ENCODE measurements around the gene ZNF793.
A peak's percentile ranks its signal among the peaks of the same experiment; 100 is the strongest.

Gene ZNF793

DNA sequence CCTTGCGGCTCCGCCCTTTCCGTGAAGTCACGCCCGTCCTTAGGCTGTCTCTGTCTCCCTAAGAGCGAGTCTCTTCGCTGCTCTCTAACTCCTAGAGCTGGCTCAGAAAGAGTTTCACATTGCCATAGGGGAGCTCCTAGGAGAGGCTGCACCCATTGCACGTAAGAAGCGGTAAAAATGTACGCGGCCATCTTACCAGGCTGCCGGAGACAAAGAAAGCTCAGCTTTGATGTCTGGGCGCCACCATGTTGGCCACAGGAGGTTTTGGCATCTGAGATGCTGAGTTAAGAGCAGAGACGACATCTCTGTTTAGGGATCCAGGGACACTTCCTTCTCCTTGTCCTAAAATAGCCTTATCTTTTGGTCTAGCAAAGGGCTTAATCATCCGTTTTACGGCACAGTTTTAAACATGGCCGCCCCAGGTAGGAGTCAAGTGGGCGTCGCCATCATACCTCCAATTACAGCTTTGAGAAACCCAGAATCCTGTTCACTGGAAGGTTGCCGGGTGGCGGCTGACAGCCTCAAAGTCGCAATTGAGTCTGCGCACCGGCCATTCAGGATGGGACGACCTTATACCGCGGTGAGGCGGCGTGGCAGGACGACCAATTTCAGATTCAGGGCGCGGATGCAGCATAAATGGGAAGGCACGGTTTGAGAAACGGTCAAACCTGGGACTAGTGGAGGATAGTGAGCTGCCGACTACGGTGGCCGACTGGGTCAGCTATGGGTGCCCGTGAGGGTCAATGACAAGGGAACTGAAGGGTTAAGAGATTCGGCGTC, at the start of gene ZNF793:
Gene ZNF793, plus strand, starts transcription at position 553 of the 780 bp plus-strand sequence. CDS start 16,501 bp downstream, outside the sequence.
- DNase-seq, result no peak

DNA sequence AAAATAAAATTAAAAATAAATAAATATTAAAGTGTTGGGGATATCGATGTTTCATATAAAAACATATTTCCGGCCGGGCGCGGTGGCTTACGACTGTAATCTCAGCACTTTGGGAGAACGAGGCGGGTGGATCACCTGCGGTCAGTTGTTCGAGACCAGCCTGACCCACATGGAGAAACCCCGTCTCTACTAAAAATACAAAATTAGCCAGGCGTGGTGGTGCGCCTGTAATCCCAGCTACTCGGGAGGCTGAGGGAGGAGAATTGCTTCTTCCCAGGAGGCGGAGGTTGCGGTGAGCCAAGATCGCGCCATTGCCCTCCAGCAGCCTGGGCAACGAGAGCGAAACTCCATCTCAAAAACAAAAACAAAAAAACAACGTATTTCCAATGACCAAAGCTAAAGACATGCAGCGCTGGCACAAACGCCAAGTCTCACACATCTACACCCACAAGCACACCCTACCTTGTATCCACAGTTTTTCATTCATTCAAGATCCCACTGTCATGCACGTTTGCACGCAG, 40.4 kb upstream of the ZNF793 start:
- DNase-seq, result no peak

DNA sequence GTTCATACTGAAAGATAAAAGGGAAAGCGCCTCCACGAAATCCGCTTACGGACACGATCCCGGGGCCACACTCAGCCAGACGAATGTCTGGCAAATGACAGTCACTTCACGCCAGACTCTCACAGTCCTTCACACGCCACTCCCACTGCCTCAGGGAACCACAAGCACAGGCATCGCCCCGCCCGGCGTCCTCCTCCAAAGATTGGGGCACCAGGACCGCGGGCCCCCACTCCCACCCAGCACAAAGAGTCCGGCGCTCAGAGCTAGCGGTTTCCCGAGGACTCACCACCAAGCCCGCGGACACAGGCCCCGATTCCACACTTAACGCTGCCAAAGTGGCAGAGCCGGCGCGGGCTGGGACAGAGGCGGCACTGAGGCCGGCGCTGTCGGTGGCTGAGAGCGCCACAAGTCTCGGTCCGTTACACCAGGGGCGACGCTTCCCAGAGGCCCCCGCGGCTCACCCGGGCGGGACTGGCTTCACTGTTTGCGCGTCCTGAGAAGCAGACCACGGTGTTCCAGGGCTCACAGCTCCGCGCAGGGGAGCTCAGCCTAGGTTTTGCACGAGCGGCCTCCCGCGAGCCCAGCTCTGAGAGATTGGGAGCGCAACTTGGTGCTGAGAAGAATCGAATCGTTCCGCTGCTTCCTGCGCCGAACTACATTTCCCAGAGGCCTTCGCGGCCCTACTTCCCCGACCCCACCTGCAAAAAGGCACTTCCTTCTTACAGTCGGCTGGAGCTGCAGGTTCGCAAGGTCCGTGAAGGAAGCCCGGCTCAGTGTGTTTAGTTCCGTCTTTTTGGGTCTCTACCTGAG, 39.7 kb upstream of the ZNF793 start, which contains the start of gene ZNF569:
Gene ZNF569, minus strand, starts transcription at position 647 of the 810 bp plus-strand sequence. CDS start 22,523 bp downstream, outside the sequence.
- peak; percentile 83 for DNase-seq

DNA sequence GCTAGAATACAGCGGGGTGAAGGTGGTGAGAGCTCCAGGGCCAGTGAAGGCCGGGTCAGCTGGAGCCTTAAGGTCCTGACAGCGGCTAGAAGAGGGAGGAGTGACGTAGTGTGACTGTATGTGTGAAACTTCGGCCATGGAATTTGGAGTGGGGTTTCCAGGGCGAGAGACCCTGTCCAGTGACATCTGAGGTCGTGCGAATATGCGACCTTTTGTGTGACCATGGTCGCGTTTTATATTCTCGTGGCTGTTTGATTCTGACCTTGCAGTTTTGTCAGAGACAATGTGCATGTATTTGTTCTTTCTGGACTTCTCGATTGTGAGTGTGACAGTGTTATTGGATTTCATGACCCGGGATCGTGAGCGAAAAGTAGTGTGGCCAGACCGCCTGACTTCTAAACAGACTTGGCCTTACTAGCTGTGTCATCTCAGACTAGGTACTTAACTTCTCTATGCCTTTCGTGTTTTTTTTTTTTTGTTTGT, 39.1 kb upstream of the ZNF793 start:
- DNase-seq, result no peak

DNA sequence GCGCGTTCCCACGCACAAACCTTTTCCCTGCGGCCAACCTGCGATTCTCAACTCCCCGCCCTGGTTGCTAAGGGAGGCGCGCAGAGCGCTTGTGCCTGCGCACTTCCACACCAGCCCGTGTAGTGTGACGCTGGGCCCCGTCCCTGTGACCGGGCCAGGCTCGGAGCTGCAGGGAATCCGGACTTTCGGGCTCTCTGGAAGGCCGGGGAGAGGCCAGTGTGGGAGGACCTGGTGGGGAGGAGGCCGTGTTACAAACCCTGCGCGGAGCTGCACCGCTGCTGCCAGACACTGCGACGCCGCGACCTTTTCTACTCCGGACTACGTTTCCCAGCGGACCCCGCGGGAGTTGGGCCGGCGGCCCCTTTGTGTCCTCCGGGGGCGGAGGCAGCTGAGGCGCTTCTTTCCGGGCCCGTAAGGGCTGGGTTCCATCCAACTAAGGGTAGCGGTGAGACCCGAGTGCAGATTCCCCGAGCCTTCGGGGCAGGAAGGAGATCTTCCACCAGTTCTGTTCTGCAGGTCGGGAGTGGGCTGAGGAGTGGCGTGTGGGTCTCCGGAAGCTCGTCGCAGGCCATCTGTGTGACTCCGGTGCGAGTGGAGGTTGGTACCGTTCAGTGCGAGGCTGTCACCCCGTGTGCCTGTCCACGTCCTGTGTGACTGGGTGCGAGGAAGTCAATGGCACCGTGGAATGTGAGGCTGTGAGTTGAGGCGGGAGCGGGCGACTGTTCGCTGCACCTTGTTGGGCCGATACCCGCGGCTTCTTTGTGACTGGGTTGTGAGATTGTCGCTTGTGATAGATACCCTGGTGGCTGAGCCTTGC, 37.6 kb upstream of the ZNF793 start, which contains the start of gene ZNF570:
Gene ZNF570, plus strand, starts transcription at position 396 of the 817 bp plus-strand sequence. CDS start 999 bp downstream, outside the sequence.
- peak; percentile 69 for DNase-seq

DNA sequence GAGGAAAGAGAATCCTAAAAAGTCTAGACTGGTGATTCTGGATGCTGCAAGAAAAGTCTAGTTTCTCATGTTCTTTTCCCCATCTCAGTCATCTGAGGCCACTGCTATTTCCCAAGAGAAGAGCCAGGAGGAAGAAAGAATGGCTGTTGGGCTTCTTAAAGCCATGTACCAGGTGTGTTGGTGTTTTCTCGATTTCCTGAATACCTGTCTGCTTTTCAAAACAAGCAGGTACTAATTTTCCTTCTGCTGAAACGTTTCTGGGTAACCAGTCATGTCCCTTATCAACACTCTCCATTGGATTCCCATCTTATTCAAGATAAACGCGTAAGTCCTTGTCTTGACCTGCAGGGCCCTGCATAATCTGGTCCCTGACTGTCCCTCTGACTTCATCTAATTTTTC, 36.5 kb upstream of the ZNF793 start:
- DNase-seq, result no peak

DNA sequence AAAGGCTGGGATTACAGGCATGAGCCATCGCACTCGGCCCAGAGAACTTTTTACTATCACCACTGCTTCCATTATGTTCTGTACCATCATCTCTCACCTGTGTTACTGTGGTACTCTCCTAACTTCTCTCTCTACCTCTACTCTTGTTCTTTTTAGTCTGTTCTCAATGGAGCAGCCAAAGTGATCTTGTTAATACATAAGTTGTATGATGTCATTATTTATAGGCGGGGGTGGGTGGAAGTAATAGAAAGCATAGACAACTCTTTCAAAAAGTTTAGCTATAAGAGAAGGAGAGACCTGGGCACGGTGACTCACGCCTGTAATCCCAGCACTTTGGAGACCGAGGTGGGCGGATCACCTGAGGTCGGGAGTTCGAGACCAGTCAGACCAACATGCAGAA, 34.6 kb upstream of the ZNF793 start:
- no peak for DNase-seq

DNA sequence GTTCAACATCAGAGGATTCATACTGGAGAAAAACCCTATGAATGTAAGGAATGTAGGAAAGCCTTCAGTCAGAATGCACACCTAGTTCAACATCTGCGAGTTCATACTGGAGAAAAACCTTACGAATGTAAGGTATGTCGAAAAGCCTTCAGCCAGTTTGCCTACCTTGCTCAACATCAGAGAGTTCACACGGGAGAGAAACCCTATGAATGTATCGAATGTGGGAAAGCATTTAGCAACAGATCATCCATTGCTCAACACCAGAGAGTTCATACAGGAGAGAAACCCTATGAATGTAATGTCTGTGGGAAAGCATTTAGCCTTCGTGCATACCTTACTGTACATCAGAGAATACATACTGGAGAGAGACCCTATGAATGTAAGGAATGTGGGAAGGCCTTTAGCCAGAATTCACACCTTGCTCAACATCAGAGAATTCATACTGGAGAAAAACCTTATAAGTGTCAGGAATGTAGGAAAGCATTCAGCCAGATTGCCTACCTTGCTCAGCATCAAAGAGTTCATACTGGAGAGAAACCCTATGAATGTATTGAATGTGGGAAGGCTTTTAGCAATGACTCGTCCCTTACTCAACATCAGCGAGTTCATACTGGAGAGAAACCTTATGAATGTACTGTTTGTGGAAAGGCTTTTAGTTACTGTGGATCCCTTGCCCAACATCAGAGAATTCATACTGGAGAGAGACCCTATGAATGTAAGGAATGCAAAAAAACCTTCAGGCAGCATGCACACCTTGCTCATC, 22.2 kb upstream of the ZNF793 start:
- no peak for DNase-seq

DNA sequence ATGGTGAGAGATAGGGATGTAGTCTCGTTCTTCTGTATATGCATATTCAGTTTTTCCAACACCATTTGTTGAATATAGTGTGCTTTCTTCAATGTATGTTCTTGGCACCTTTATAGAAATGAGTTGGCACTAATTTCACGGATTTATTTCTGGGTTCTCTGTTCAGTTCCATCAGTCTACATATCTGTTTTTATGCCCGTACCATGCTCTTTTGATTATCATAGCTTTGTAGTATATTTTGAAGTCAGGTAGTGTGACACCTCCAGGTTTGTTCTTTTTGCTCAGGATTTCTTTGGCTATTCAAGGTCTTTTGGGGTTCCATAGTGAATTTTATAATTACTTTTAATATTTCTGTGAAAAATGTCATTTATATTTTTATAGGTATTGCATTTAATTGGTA, 14.5 kb upstream of the ZNF793 start:
- DNase-seq, result no peak

DNA sequence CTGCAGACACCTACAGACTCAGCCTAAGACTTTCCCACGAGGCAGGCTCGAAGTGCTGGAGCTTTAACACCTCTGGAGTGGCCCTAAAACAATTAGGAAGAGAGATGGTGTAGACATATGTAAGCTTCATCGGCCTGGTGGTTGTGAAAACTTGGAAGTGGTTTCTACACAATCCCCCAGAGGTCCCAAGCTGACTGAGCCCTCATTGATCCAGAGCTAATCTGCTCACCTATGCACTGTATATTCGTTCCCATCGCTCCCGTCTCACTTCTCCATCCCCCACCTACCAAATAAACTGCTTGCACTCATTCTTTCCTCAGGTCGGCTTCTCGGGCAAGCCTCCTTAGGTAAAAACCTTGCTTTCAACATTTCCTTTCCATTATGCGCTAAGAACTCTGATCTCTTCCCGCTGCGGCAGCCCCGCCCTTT, 767 bp upstream of the ZNF793 start:
- DNase-seq, result no peak

DNA sequence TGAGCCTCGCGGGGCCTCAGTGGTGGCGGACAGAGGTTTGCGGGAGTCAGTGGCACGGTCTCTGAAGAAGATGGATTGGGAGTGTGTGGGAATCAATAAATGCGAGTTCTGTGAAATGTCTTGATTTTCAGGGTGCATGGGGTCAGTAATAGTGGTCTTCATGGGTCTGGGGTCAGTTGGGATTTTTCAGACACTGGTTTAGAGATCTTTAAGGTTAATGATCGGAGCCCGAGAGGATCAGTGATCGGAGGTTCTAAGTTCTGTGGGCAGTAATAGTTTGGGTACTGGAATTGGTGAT, 377 bp downstream of the ZNF793 start:
- no peak for DNase-seq

DNA sequence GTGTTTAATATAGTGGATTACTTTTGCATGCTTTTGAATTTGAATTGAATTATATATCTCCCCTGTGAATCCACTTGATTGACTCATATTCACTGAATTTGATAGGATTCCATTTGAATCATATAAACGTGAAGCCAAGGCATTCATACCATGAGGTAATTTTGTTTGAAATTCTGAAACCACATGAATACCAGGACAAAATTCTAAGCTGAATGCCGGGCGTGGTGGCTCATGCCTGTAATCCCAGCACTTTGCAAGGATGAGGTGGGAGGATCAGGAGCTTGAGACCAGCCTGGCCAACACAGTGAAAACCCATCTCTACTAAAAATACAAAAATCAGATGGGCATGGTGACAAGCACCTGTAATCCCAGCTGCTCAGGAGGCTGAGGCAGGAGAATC, 4.4 kb downstream of the ZNF793 start:
- no peak for DNase-seq

DNA sequence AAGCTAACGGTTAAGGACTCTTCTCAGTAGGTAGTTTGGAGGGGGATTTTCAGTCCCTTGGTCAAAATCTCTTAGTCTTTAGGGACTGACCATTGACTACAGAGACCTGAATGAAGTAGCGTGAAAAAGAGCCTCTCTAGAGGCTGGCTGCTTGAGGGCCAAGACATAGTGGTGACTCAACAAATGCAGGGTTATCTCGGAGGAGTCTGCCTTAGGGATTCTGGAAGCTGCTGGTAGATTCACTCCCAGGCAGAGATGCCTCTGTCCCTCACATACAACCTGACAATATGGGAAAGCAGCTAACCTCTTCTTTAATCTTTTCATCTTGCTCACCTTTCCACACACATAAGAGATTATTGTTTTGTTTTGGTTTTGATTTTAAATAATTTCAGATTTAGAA, 5.1 kb downstream of the ZNF793 start:
- no peak for DNase-seq

DNA sequence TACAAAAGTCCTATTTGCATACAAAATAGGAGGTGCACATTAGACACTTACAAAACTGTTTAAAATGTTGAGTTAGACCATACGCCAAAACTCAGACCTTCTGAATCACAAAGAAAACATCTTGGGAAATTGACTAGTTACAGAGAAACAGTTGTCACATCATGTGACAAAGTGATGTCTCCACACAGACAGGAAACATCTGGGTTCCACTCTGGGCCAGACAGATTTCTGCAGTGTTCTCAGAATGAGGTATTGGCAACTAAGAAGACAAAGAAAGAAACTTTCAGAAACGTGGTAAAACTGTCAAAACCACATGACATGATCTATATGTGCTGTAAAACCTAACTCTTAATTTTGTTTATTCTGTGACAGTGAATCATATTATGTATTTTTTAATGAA, 6.7 kb downstream of the ZNF793 start:
- DNase-seq, result no peak

DNA sequence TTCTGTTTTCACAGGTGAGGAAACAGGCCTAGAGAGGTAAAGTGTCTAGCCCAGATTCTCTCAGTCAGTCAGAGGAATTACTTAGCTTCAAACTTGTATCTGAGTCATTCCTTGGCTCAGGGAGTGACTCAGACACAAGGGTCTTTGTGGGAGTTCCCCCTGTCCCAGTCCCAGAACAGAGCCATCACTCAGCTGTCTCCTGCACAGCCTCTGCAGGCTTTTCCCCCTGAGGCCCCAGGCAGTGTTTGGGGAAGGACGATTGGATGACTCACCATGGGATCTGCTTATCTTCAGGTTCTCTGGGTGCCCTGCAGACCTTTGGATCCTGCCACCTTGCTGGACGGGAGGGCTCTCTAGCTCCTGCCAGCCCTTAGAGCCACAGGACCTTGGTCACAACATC, 13.2 kb downstream of the ZNF793 start:
- no peak for DNase-seq

DNA sequence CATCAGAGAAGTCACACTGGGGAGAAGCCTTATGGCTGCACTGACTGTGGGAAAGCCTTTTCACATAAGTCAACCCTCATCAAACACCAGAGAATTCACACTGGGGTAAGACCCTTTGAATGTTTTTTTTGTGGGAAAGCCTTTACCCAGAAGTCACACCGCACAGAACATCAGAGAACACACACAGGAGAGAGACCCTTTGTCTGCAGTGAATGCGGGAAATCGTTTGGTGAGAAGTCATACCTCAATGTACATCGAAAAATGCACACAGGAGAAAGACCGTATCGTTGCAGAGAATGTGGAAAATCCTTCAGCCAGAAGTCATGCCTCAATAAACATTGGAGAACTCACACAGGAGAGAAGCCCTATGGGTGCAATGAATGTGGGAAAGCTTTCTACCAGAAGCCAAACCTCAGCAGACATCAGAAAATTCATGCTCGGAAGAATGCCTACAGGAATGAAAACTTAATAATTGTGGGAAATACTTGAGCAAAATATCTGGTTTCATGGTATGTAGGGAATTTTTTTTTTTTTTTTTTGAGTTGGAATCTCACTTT, 30.7 kb downstream of the ZNF793 start:
- DNase-seq, result no peak

DNA sequence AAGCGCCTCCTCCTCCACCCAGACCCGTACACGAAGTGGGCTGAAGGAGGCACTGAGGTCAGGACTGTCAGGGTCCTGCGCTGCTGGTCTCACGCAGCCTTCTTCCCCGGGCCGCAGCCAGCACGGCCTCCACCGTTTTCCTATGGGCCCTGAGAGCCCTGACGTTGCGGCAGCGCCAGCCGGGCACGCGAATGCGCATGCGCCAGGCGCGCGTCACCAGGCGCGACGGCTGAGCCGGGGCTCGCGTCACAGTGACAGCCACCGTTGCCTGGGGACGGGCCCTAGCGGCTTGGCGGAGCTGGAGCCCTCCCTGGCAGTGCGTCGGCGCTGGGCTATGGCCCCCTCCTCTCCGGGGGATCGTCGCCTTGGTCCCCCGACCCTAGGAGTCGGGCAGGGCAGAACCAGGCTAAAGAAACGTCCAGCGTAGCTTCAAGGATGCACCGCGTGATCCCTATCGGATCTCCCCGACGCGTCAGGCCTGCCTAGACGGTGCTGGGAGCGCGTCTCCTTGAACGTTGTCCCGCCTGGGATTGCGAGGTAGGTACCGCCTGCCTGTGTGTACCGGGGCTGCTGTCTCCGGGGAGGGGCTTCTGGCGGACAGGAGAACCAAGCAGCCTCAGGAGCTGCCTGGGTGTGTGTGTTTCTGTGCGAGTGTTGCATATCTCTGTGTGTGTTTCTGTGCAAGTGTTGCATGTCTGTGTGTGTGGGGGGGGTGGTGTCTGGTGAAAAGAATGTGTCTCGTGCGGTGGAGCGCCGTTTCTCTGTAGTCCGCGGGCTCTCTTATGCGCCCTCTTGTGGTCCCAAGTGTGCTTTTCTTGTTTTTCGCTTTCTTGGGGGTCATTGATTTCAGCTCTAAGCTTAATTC, 44.6 kb downstream of the ZNF793 start:
- DNase-seq, result no peak

DNA sequence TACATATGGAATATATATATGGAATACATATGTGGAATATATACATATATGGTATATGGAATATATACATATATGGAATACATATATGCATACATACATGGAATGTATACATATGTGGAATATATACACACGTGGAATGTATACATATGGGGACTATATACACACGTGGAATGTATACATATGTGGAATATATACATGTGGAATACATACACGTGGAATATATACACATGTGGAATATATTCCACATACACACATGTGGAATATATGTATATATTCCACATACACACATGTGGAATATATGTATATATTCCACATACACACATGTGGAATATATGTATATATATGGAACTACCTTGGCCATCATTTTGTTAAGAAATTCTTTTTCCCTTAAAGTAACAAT, 56.8 kb downstream of the ZNF793 start:
- no peak for DNase-seq

DNA sequence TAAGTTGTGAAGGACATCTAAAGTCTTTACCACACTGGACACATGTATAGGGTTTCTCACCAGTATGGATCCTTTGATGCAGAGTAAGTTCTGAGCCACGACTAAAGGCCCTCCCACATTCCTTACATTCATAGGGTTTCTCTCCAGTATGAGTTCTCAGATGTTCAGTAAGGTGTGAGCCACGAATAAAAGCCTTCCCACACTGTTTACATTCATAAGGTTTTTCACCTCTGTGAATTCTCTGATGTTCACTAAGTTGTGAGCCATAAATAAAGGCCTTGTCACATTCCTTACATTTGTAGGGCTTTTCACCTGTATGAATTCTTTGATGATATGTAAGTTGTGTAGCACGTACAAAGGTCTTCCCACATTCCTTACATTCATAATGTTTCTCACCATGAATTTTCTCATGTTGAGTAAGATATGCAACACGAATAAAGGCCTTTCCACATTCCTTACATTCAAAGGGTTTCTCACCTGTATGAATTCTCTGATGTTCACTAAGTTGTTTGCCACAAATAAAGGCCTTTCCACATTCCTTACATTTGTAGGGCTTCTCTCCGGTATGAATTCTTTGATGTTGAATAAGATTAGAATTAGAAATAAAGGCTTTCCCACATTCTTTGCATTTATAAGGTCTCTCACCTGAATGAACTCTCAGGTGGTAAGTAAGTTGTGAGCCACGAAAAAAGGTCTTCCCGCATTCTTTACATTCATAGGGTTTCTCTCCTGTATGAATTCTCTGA, 58.1 kb downstream of the ZNF793 start:
- DNase-seq, result no peak

DNA sequence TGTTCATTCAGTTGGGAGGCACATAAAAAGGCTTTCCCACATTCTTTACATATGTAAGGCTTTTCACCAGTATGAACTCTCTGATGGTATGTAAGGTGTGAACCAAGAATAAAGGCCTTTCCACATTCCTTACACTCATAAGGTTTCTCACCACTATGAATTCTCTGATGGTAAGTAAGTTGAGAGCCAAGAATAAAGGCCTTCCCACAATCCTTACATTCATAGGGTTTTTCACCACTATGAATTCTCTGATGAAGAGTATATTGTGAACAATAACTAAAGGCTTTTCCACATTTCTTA, 58.6 kb downstream of the ZNF793 start:
- DNase-seq, result no peak
